KOPT-K1 (cell line): Measurements from ENCODE around the gene FCER1G.
"Not testable (repeated sequence)": the region's sequence is repeated elsewhere in the genome, so short reads cannot be mapped to it uniquely, and the experiment has no call there.

ENCODE experiments used
- H3K27ac ChIP-seq: fragments of 200-600 bp; sonication (generic); 2 replicates; pipeline ENCODE4 v1.5.1; 2016; ENCODE audit warnings: antibody characterized with exemption, mild to moderate bottlenecking, low read depth, low read length; ENCODE audit not compliant: poor library complexity, severe bottlenecking
- H3K36me3 ChIP-seq: fragments of 200-600 bp; sonication (generic); 2 replicates; pipeline ENCODE4 v1.5.1; 2017; ENCODE audit warnings: antibody characterized with exemption, mild to moderate bottlenecking, low read length, moderate library complexity; ENCODE audit not compliant: insufficient read depth
- H3K9me3 ChIP-seq: fragments of 200-600 bp; sonication (generic); 2 replicates; pipeline ENCODE4 v1.5.1; 2017; ENCODE audit warnings: antibody characterized with exemption, low read length, mild to moderate bottlenecking; ENCODE audit not compliant: insufficient read depth, poor library complexity, severe bottlenecking

Gene FCER1G

GRCh38 chr1:161216945-161217712, 2.0 kb downstream of the FCER1G start:
- H3K27ac ChIP-seq, result no peak overlapping the region
- peaks cover 32% of the 10 kb centered on the region for H3K36me3 ChIP-seq
- H3K9me3 ChIP-seq, result no peaks in the 10 kb centered on the region

- H3K36me3 ChIP-seq, result peaks cover 25% of the 10 kb centered on the region
- no peaks in the 10 kb centered on the region for H3K9me3 ChIP-seq
- H3K27ac ChIP-seq, result no peak overlapping the region
Observed at GRCh38 chr1:161217831-161218230, 2.7 kb downstream of the FCER1G start.

- Histone ChIP-seq H3K9me3 (no peaks in the 10 kb centered on the region), H3K27ac (no peak overlapping the region), H3K36me3 (peaks cover 19% of the 10 kb centered on the region)
Observed at GRCh38 chr1:161218301-161219077, 3.4 kb downstream of the FCER1G start.

- Histone ChIP-seq H3K9me3 (no peaks in the 10 kb centered on the region), H3K27ac (no peak overlapping the region), H3K36me3 (peaks cover 11% of the 10 kb centered on the region; the same call in 1 of the 2 replicates)
Observed at GRCh38 chr1:161219078-161219892, 4.2 kb downstream of the FCER1G start.

- no peaks in the 10 kb centered on the region for H3K9me3 ChIP-seq
- H3K27ac ChIP-seq, result no peak overlapping the region
- H3K36me3 ChIP-seq, result peaks cover 3% of the 10 kb centered on the region; the same call in 1 of the 2 replicates
Observed at GRCh38 chr1:161220002-161220401, 4.9 kb downstream of the FCER1G start.

- no peak overlapping the region for H3K27ac ChIP-seq
- no peaks in the 10 kb centered on the region for H3K9me3 ChIP-seq
- no peaks in the 10 kb centered on the region for H3K36me3 ChIP-seq
Observed at GRCh38 chr1:161222175-161223019, 7.3 kb downstream of the FCER1G start.

- H3K9me3 ChIP-seq, result no peaks in the 10 kb centered on the region
- H3K27ac ChIP-seq, result no peak overlapping the region
- peaks cover 12% of the 10 kb centered on the region for H3K36me3 ChIP-seq
Observed at GRCh38 chr1:161223805-161224694, 9.0 kb downstream of the FCER1G start.

- Histone ChIP-seq H3K36me3 (peaks cover 18% of the 10 kb centered on the region), H3K27ac (peak overlapping the region; percentile 33)
- not testable (repeated sequence) for H3K9me3 ChIP-seq
Observed at GRCh38 chr1:161224695-161225087, 9.6 kb downstream of the FCER1G start.

- peak overlapping the region; percentile 33 for H3K27ac ChIP-seq
- no peaks in the 10 kb centered on the region for H3K9me3 ChIP-seq
Observed at GRCh38 chr1:161225178-161225533, 10.1 kb downstream of the FCER1G start.

GRCh38 chr1:161225534-161226319, 10.6 kb downstream of the FCER1G start, which contains the start of gene TOMM40L:
TSS of gene TOMM40L (plus strand) at chr1:161226060. CDS start at chr1:161226490, 430 bp downstream.
- Histone ChIP-seq H3K9me3 (no peaks in the 10 kb centered on the region), H3K27ac (peak within 1 kb of the TSS; percentile 66), H3K36me3 (peaks cover 25% of the 10 kb centered on the region)

More at GRCh38 chr1:161225178-161225533, 10.1 kb downstream of the FCER1G start:
- peaks cover 23% of the 10 kb centered on the region for H3K36me3 ChIP-seq

GRCh38 chr1:161226320-161226711, 11.2 kb downstream of the FCER1G start:
- peak overlapping the region; percentile 66 for H3K27ac ChIP-seq
- peaks cover 25% of the 10 kb centered on the region for H3K36me3 ChIP-seq
- no peaks in the 10 kb centered on the region for H3K9me3 ChIP-seq

- Histone ChIP-seq H3K9me3 (no peaks in the 10 kb centered on the region), H3K27ac (peak overlapping the region; percentile 66)
Observed at GRCh38 chr1:161226759-161227158, 11.7 kb downstream of the FCER1G start.

More at GRCh38 chr1:161226759-161227158, 11.7 kb downstream of the FCER1G start:
- peaks cover 25% of the 10 kb centered on the region for H3K36me3 ChIP-seq
